ENCODE results near the gene CHST11. TPM values are rescaled to one million over a fixed set of nuclear protein-coding genes. Genes with fewer than 3 reads are reported as not detected.

CHST11 gene
- total RNA-seq, 1 donor from 2014 or later, result 7.7 TPM

DNA sequence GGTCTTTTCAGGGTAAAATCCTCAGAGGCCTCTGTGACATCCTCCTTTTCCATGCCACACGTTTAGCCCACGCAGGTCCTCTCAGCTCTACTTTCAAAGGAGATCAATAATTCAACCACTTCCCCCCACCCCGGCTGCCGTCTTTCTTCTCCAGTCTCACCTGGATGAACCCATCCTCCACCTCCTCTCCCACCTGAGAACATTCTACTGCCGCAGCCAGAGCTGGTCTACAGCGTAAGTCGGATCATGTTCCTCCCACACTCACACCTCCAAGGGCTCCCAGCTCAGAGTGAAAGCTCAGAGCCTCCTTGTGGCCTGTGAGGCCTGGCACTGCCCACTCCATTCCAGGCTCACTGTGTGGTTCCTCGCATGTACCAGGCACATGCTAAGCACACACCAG lies 246.6 kb downstream of the CHST11 start:
- Histone ChIP-seq H2AFZ (replicated peaks) (no peak overlapping the region), H3K36me3 (no peaks in the 10 kb centered on the region), H3K27ac (no peak overlapping the region), H3K9me3 (ENCODE audit: low read depth) (no peaks in the 10 kb centered on the region), H3K79me2 (ENCODE audit: low read depth) (no peaks in the 10 kb centered on the region), H3K4me2 (no peak overlapping the region), H4K20me1 (ENCODE audit: low read depth) (peaks cover 21% of the 10 kb centered on the region), H3K4me1 (no peaks in the 10 kb centered on the region), H3K4me3 (no peak overlapping the region), H3F3A (ENCODE audit: low read depth) (no peaks in the 10 kb centered on the region), H3K27me3 (no peaks in the 10 kb centered on the region), H3K9ac (no peak overlapping the region)
- H3K36me3 Mint-ChIP-seq, result no peaks in the 10 kb centered on the region
- H3K4me1 Mint-ChIP-seq, result peaks cover 36% of the 10 kb centered on the region
- peaks cover 5% of the 10 kb centered on the region for H3K27me3 Mint-ChIP-seq (ENCODE audit: insufficient read depth, low read depth)
- H3K4me3 Mint-ChIP-seq, result peak overlapping the region; percentile 2
- H3K9me3 Mint-ChIP-seq, result no peaks in the 10 kb centered on the region
- peak overlapping the region; percentile 91 for H3K27ac Mint-ChIP-seq
- DNase-seq (ENCODE audit: low spot score), result no peak
- TF ChIP-seq EZH2phosphoT487 (IDR thresholded peaks at IDR 0.05) (no peak), EZH2 (IDR thresholded peaks at IDR 0.05) (no peak), CTCF (IDR thresholded peaks at IDR 0.05) (no peak)

GRCh38 chr12:104704224-104704779 lies 247.6 kb downstream of the CHST11 start:
- no peak overlapping the region for H3K9ac ChIP-seq
- H3K36me3 ChIP-seq, result no peaks in the 10 kb centered on the region
- no peak overlapping the region for H3K4me2 ChIP-seq
- peaks cover 5% of the 10 kb centered on the region for H3K27me3 Mint-ChIP-seq (ENCODE audit: insufficient read depth, low read depth)
- H3F3A ChIP-seq (ENCODE audit: low read depth), result no peaks in the 10 kb centered on the region
- no peaks in the 10 kb centered on the region for H3K27me3 ChIP-seq
- H3K9me3 Mint-ChIP-seq, result no peaks in the 10 kb centered on the region
- no peak overlapping the region for H2AFZ ChIP-seq (replicated peaks)
- H3K27ac ChIP-seq, result no peak overlapping the region
- peak overlapping the region; percentile 91 for H3K27ac Mint-ChIP-seq
- no peaks in the 10 kb centered on the region for H3K9me3 ChIP-seq (ENCODE audit: low read depth)
- H3K4me3 Mint-ChIP-seq, result peak overlapping the region; percentile 55
- no peak overlapping the region for H3K4me3 ChIP-seq
- no peaks in the 10 kb centered on the region for H3K36me3 Mint-ChIP-seq
- no peak for DNase-seq (ENCODE audit: low spot score)
- TF ChIP-seq EZH2phosphoT487 (IDR thresholded peaks at IDR 0.05), result no peak
- TF ChIP-seq EZH2 (IDR thresholded peaks at IDR 0.05), result no peak
- TF ChIP-seq CTCF (IDR thresholded peaks at IDR 0.05), result no peak
- H3K79me2 ChIP-seq (ENCODE audit: low read depth), result no peaks in the 10 kb centered on the region
- peaks cover 26% of the 10 kb centered on the region for H4K20me1 ChIP-seq (ENCODE audit: low read depth)
- H3K4me1 ChIP-seq, result peaks cover 8% of the 10 kb centered on the region
- peaks cover 42% of the 10 kb centered on the region for H3K4me1 Mint-ChIP-seq

DNA sequence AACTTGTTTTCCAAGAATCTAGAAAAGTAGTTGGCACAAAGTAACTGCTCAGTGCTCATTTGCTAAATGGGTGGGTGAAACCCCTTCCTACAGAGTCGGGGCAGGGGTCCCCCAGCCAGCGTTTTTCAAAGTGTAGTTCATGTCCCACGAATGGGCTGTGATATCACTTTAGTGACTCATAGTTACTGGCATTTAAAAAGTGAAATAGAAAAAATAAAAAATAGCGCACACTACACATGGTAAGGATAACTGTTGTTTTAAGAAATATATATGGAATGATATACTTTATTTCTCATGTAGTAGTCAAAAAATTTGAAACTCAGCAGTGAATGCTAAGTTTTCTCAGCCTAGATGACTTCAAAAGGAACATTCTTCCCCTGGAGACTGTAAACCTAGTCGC lies 250.4 kb downstream of the CHST11 start:
- TF ChIP-seq EZH2phosphoT487 (IDR thresholded peaks at IDR 0.05) (no peak), CTCF (IDR thresholded peaks at IDR 0.05) (no peak), EZH2 (IDR thresholded peaks at IDR 0.05) (no peak)
- Histone ChIP-seq H3K4me1 (peaks cover 13% of the 10 kb centered on the region), H3K27ac (no peak overlapping the region), H3K36me3 (no peaks in the 10 kb centered on the region), H3F3A (ENCODE audit: low read depth) (no peaks in the 10 kb centered on the region), H4K20me1 (ENCODE audit: low read depth) (peaks cover 26% of the 10 kb centered on the region), H2AFZ (replicated peaks) (no peak overlapping the region), H3K4me3 (no peak overlapping the region), H3K4me2 (no peak overlapping the region), H3K79me2 (ENCODE audit: low read depth) (no peaks in the 10 kb centered on the region), H3K9me3 (ENCODE audit: low read depth) (no peaks in the 10 kb centered on the region), H3K9ac (no peak overlapping the region), H3K27me3 (no peaks in the 10 kb centered on the region)
- H3K27ac Mint-ChIP-seq, result no peak overlapping the region
- no peak for DNase-seq (ENCODE audit: low spot score)
- no peak overlapping the region for H3K4me3 Mint-ChIP-seq
- H3K9me3 Mint-ChIP-seq, result no peaks in the 10 kb centered on the region
- peaks cover 5% of the 10 kb centered on the region for H3K27me3 Mint-ChIP-seq (ENCODE audit: insufficient read depth, low read depth)
- H3K36me3 Mint-ChIP-seq, result no peaks in the 10 kb centered on the region
- H3K4me1 Mint-ChIP-seq, result peaks cover 55% of the 10 kb centered on the region

All from neural progenitor cell (in vitro differentiated cells).